ENCODE data around the gene RPL9.
"Not testable (repeated sequence)": the region's sequence is repeated elsewhere in the genome, so short reads cannot be mapped to it uniquely, and the experiment has no call there.

The RPL9 gene

GRCh38 chr4:39458505-39459300 lies at the start of gene RPL9, which contains the start of gene LIAS:
TSS of gene RPL9 (minus strand) at chr4:39458922. CDS start at chr4:39458439, 483 bp downstream.
TSS of gene LIAS (plus strand) at chr4:39459056. CDS start at chr4:39459118, 62 bp downstream.
- DNase-seq (ENCODE audit: low read depth): peak; percentile 99

GRCh38 chr4:39505581-39505980 lies 46.9 kb upstream of the RPL9 start:
- no peak for DNase-seq (ENCODE audit: low read depth)

- DNase-seq (ENCODE audit: low read depth): no peak
Measured at GRCh38 chr4:39504538-39504937, 45.8 kb upstream of the RPL9 start.

- not testable (repeated sequence) for DNase-seq (ENCODE audit: low read depth)
Measured at GRCh38 chr4:39502664-39503035, 43.9 kb upstream of the RPL9 start.

- DNase-seq (ENCODE audit: low read depth): peak; percentile 41
Measured at GRCh38 chr4:39502019-39502663, 43.4 kb upstream of the RPL9 start.

GRCh38 chr4:39498727-39499020 lies 40.0 kb upstream of the RPL9 start:
- no peak for DNase-seq (ENCODE audit: low read depth)

- no peak for DNase-seq (ENCODE audit: low read depth)
Measured at GRCh38 chr4:39497909-39498726, 39.4 kb upstream of the RPL9 start.

GRCh38 chr4:39495446-39496213 lies 36.9 kb upstream of the RPL9 start:
- no peak for DNase-seq (ENCODE audit: low read depth)

- DNase-seq (ENCODE audit: low read depth): no peak
Measured at GRCh38 chr4:39494354-39494753, 35.6 kb upstream of the RPL9 start.

- DNase-seq (ENCODE audit: low read depth): no peak
Measured at GRCh38 chr4:39490322-39490721, 31.6 kb upstream of the RPL9 start.

GRCh38 chr4:39486221-39486804 lies 27.6 kb upstream of the RPL9 start:
- no peak for DNase-seq (ENCODE audit: low read depth)

GRCh38 chr4:39484582-39485272 lies 26.0 kb upstream of the RPL9 start:
- DNase-seq (ENCODE audit: low read depth): no peak

- no peak for DNase-seq (ENCODE audit: low read depth)
Measured at GRCh38 chr4:39480902-39481695, 22.4 kb upstream of the RPL9 start.

- DNase-seq (ENCODE audit: low read depth): no peak
Measured at GRCh38 chr4:39480251-39480650, 21.5 kb upstream of the RPL9 start.

- no peak for DNase-seq (ENCODE audit: low read depth)
Measured at GRCh38 chr4:39476187-39476895, 17.6 kb upstream of the RPL9 start.

GRCh38 chr4:39472396-39472795 lies 13.7 kb upstream of the RPL9 start:
- DNase-seq (ENCODE audit: low read depth): no peak

GRCh38 chr4:39470402-39470801 lies 11.7 kb upstream of the RPL9 start:
- DNase-seq (ENCODE audit: low read depth): no peak

GRCh38 chr4:39469429-39470077 lies 10.8 kb upstream of the RPL9 start:
- peak; percentile 79 for DNase-seq (ENCODE audit: low read depth)

- DNase-seq (ENCODE audit: low read depth): no peak
Measured at GRCh38 chr4:39467464-39467863, 8.7 kb upstream of the RPL9 start.

Measured in fibroblast of the conjunctiva (primary cell).